OCI-LY1 (cell line): ENCODE measurements around the gene TLR8.

ENCODE experiments used
- H2AFZ ChIP-seq: fragments of 200-600 bp; sonication (generic), shearing (Covaris generic); 2 replicates; pipeline ENCODE4 v1.6.0; 2014; ENCODE audit warnings: antibody characterized with exemption, mild to moderate bottlenecking, low read length
- H3F3A ChIP-seq: fragments of 200-600 bp; sonication (generic), shearing (Covaris generic); 2 replicates; pipeline ENCODE4 v1.6.0; 2014; ENCODE audit warnings: mild to moderate bottlenecking, antibody characterized with exemption, low read length, moderate library complexity; ENCODE audit not compliant: insufficient read depth
- H3K27ac ChIP-seq: fragments of 200-600 bp; sonication (generic); 2 replicates; pipeline ENCODE4 v1.5.1; 2014; ENCODE audit warnings: low read length, mixed run types, mild to moderate bottlenecking, low read depth; ENCODE audit not compliant: poor library complexity, severe bottlenecking
- H3K27me3 ChIP-seq: fragments of 200-600 bp; sonication (generic); 2 replicates; pipeline ENCODE4 v1.6.0; 2014; ENCODE audit warnings: antibody characterized with exemption, mild to moderate bottlenecking, low read length, moderate library complexity; ENCODE audit not compliant: insufficient read depth
- H3K36me3 ChIP-seq: fragments of 200-600 bp; sonication (generic); 2 replicates; pipeline ENCODE4 v1.6.1; 2014; ENCODE audit warnings: mild to moderate bottlenecking, antibody characterized with exemption, low read length, moderate library complexity, mixed read lengths; ENCODE audit not compliant: insufficient read depth
- H3K4me1 ChIP-seq: fragments of 200-600 bp; sonication (generic); 2 replicates; pipeline ENCODE4 v1.5.1; 2014; ENCODE audit warnings: mild to moderate bottlenecking, low read length, moderate library complexity; ENCODE audit not compliant: insufficient read depth, severe bottlenecking
- H3K4me2 ChIP-seq: fragments of 200-600 bp; sonication (generic), shearing (Covaris generic); 2 replicates; pipeline ENCODE4 v1.6.1; 2014; ENCODE audit warnings: low read length
- H3K4me3 ChIP-seq: fragments of 200-600 bp; sonication (generic); 2 replicates; pipeline ENCODE4 v1.5.1; 2014; ENCODE audit warnings: low read length, low read depth, mild to moderate bottlenecking, mixed read lengths; ENCODE audit not compliant: poor library complexity, severe bottlenecking
- H3K79me2 ChIP-seq: fragments of 200-600 bp; shearing (Covaris generic); 2 replicates; pipeline ENCODE4 v1.6.1; 2016; ENCODE audit warnings: mixed run types, low read length, mixed read lengths; ENCODE audit not compliant: insufficient read depth
- H3K9ac ChIP-seq: fragments of 200-600 bp; sonication (generic), shearing (Covaris generic); 2 replicates; pipeline ENCODE4 v1.6.1; 2014; ENCODE audit warnings: mild to moderate bottlenecking, low read length, mixed read lengths
- H3K9me2 ChIP-seq: fragments of 200-600 bp; sonication (generic), shearing (Covaris generic); 2 replicates; pipeline ENCODE4 v1.6.1; 2014; ENCODE audit warnings: low read depth, mild to moderate bottlenecking, low read length, mixed read lengths
- H3K9me3 ChIP-seq: fragments of 200-600 bp; shearing (Covaris generic); 2 replicates; pipeline ENCODE4 v1.6.1; 2014; ENCODE audit warnings: low read length, mixed read lengths
- H4K20me1 ChIP-seq: fragments of 200-600 bp; sonication (generic), shearing (Covaris generic); 2 replicates; pipeline ENCODE4 v1.6.0; 2016; ENCODE audit warnings: mild to moderate bottlenecking, low read length; ENCODE audit not compliant: insufficient read depth
- CTCF ChIP-seq: fragments of 200-600 bp; sonication (generic), shearing (Covaris generic); IDR thresholded peaks from 2 replicates; pipeline ENCODE4 v1.5.1; 2017; ENCODE audit warnings: mild to moderate bottlenecking, antibody characterized with exemption, low read length, moderate library complexity, mixed read lengths
- EZH2 ChIP-seq: fragments of 200-600 bp; sonication (generic), shearing (Covaris generic); IDR thresholded peaks from 2 replicates; pipeline ENCODE4 v1.8.0; 2017; ENCODE audit warnings: borderline replicate concordance, mixed run types, mild to moderate bottlenecking, antibody characterized with exemption, low read length, moderate library complexity, mixed read lengths

Gene TLR8

DNA sequence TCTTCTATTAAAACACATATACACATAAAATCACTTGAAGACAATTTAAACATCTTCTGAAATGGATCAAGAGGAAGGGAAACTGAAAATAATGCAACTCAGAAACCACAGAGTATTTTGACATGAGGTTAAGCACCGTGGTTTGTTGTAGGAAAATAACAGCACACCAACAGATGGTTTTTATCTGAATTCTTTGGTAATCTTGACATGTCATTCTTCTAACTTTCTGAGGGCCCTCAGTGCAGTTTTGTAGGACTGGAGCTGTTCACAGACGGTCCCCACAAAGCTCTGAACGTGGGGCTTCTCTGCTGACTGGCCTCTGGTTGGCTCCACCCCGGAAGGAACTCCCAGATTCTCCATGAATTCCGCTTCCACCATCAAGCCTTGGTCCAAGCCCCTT, 16.0 kb upstream of the TLR8 start:
- no peak overlapping the region for H3K9ac ChIP-seq
- H2AFZ ChIP-seq: no peak overlapping the region
- H3K36me3 ChIP-seq: no peaks in the 10 kb centered on the region; the same call in 1 of the 2 replicates
- H3K27ac ChIP-seq: peak overlapping the region; percentile 94
- no peaks in the 10 kb centered on the region for H3K79me2 ChIP-seq
- no peaks in the 10 kb centered on the region for H3F3A ChIP-seq
- H3K4me1 ChIP-seq: peaks cover 46% of the 10 kb centered on the region
- no peaks in the 10 kb centered on the region for H4K20me1 ChIP-seq
- no peaks in the 10 kb centered on the region for H3K9me2 ChIP-seq
- no peak overlapping the region for H3K4me3 ChIP-seq
- no peaks in the 10 kb centered on the region for H3K27me3 ChIP-seq
- no peak for TF ChIP-seq EZH2
- TF ChIP-seq CTCF: no peak
- no peaks in the 10 kb centered on the region for H3K9me3 ChIP-seq
- H3K4me2 ChIP-seq: no peak overlapping the region; the same call in 1 of the 2 replicates

DNA sequence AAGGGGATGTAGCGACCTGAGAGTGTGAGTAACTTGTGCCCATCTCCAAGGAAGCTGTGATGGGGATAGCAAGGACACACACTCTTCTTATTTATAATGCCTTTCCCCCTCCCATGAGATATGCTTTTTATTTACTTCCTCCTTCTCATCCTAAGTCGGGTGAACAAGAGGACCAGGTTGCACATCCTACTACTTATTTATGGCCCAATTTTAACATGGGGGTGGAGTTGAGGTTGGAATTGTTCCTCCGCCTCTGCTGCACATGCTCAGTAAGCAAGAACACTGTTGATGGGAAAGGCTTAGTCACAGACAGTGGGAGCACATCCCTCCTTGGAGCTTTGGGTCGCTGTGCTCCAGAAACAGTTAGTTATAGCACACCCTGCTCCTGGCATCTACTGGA, 15.2 kb upstream of the TLR8 start:
- peaks cover 46% of the 10 kb centered on the region for H3K4me1 ChIP-seq
- H4K20me1 ChIP-seq: no peaks in the 10 kb centered on the region
- H3K27ac ChIP-seq: peak overlapping the region; percentile 94
- H3F3A ChIP-seq: no peaks in the 10 kb centered on the region
- TF ChIP-seq CTCF (no peak), EZH2 (no peak)
- no peak overlapping the region for H3K9ac ChIP-seq
- no peaks in the 10 kb centered on the region; the same call in 1 of the 2 replicates for H3K36me3 ChIP-seq
- H3K79me2 ChIP-seq: no peaks in the 10 kb centered on the region
- H3K9me2 ChIP-seq: no peaks in the 10 kb centered on the region
- H3K4me2 ChIP-seq: no peak overlapping the region
- no peak overlapping the region for H3K4me3 ChIP-seq
- H2AFZ ChIP-seq: no peak overlapping the region
- no peaks in the 10 kb centered on the region for H3K27me3 ChIP-seq
- H3K9me3 ChIP-seq: no peaks in the 10 kb centered on the region

DNA sequence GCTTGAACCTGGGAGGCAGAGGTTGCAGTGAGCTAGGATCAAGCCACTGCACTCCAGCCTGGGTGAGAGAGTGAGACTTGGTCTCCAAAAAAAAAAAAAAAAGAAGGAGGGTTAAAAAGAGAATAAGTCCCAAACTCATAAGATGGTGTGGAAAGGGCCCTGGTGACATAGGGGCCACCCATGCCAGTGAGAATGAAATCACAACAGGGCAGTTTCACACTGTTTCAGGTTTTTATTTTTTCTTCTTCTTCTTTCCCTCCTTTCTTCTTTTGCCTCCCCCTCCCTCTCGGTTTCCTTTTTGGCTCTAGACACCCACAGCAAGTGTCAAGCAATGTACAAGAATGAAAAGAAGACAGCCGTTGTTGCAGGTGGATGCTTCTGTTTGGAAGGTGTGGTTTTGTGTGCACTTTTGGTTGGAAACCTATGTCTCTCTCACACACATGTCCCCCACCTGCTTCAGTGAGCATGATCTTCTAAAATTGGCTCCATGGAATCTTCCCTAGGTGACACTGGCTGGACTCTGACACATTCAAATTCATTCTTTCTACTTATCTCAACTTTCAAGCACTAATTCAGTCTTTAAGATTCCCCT, 14.4 kb upstream of the TLR8 start:
- Histone ChIP-seq H3K9ac (no peak overlapping the region), H3K4me2 (no peak overlapping the region), H3K4me3 (no peak overlapping the region), H3K4me1 (peaks cover 46% of the 10 kb centered on the region), H3K9me2 (no peaks in the 10 kb centered on the region), H3K79me2 (no peaks in the 10 kb centered on the region), H3K9me3 (no peaks in the 10 kb centered on the region), H3K36me3 (no peaks in the 10 kb centered on the region; the same call in 1 of the 2 replicates), H3K27me3 (no peaks in the 10 kb centered on the region), H3K27ac (peak overlapping the region; percentile 94), H4K20me1 (no peaks in the 10 kb centered on the region), H2AFZ (no peak overlapping the region), H3F3A (no peaks in the 10 kb centered on the region)
- TF ChIP-seq CTCF (no peak), EZH2 (no peak)
